Measurements from ENCODE around the gene PLCH1.

- TF ChIP-seq CTCF (conservative IDR thresholded peaks at IDR 0.05; ENCODE audit: low read length), result no peak
- TF ChIP-seq EZH2phosphoT487 (IDR thresholded peaks at IDR 0.05; ENCODE audit: borderline replicate concordance, low read depth, low read length), result no peak
Measured at GRCh38 chr3:155443815-155444214, 301.1 kb downstream of the PLCH1 start.

All from OCI-LY7 (cell line).